ENCODE measurements around the gene ARSD. TPM values are rescaled to one million over a fixed set of nuclear protein-coding genes. Genes with fewer than 3 reads are reported as not detected.

The ARSD gene
- total RNA-seq, 1 experiment from 2014 or later: 12.7 TPM

DNA sequence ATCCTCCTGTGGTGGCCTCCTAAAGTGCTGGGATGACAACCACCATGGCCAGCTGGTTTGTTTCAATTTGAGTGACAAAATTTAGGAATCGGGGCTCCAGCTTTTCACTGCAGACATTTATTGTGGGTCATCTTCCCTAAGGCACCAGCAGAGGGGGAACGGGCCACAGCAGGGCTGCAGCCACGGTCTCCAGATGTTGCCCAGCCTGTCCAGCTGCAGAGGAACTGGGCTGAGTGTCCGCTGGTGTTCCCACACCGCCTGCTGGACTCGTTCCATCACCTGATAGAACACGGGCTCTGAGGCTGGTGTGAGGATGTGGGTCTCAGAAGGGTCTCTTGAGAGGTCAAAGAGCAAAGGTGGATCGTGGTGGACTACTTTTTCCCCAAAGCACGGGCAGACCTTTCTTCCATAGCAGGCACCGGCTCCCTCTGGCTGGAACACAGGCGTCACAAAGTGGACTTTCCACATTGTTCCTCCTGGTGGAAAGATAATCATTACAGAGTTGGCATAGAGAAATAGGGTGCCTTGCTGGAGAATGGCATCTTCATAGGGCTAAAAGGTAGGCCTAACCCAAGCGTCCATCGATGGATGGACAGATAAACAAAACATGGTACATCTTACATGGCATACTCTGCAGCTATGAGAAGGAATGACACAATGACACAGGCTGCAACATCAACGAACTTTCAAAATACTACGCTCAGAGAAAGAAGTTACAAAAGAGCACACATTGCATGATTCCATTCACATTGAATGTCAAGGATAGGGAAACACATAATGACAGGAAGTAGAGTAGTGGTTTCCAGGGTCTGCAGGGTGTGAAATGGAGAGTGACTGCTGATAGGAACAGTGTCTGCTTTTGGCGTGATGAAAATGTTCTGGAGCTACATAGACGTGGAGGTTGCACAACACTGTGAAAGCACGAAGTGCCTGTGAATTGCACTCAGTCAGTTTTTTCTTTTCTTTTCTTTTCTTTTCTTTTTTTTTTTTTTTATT lies 5.9 kb upstream of the ARSD start:
- ATAC-seq (no peak), DNase-seq (ENCODE audit: low read depth, low spot score) (no peak)
- intact Hi-C loops (cut with micrococcal nuclease; ENCODE audit: unreplicated experiment): no loop called here
- POLR2A ChIA-PET: no interaction called here
- no TSS peak for BruUV-seq (replicated peaks)
- no peak overlapping the region for H3K27ac ChIP-seq (ENCODE audit: low read length)
- H3K9me3 ChIP-seq (ENCODE audit: control insufficient read depth, insufficient read depth, low read depth, low read length): no peaks in the 10 kb centered on the region; the same call in 1 of the 2 replicates
- CTCF ChIA-PET: interaction anchor here (0.7 kb wide), 1 partner anchor 48 kb away, joined by 3 read pairs; no protein-coding TSS in a partner anchor
- TF ChIP-seq SIN3A (IDR thresholded peaks at IDR 0.05; ENCODE audit: borderline replicate concordance, insufficient read depth, low read depth, low read length): no peak
- TF ChIP-seq, protein P1, sequence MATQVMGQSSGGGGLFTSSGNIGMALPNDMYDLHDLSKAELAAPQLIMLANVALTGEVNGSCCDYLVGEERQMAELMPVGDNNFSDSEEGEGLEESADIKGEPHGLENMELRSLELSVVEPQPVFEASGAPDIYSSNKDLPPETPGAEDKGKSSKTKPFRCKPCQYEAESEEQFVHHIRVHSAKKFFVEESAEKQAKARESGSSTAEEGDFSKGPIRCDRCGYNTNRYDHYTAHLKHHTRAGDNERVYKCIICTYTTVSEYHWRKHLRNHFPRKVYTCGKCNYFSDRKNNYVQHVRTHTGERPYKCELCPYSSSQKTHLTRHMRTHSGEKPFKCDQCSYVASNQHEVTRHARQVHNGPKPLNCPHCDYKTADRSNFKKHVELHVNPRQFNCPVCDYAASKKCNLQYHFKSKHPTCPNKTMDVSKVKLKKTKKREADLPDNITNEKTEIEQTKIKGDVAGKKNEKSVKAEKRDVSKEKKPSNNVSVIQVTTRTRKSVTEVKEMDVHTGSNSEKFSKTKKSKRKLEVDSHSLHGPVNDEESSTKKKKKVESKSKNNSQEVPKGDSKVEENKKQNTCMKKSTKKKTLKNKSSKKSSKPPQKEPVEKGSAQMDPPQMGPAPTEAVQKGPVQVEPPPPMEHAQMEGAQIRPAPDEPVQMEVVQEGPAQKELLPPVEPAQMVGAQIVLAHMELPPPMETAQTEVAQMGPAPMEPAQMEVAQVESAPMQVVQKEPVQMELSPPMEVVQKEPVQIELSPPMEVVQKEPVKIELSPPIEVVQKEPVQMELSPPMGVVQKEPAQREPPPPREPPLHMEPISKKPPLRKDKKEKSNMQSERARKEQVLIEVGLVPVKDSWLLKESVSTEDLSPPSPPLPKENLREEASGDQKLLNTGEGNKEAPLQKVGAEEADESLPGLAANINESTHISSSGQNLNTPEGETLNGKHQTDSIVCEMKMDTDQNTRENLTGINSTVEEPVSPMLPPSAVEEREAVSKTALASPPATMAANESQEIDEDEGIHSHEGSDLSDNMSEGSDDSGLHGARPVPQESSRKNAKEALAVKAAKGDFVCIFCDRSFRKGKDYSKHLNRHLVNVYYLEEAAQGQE (IDR thresholded peaks at IDR 0.05; ENCODE audit: insufficient read depth in 1 of 2, low read depth in 2 of 2, low read length in 1 of 2): no peak
- TF ChIP-seq POLR2AphosphoS5 (IDR thresholded peaks at IDR 0.05; ENCODE audit: low read depth, low read length): no peak
- TF ChIP-seq TCF7L2 (IDR thresholded peaks at IDR 0.05; ENCODE audit: low read depth, low read length): no peak
- TF ChIP-seq CTCF (IDR thresholded peaks at IDR 0.05): no peak
- in situ Hi-C loops (cut with HindIII; ENCODE audit: low pct_unique_long_range_greater_than_20kb, low sequenced_read_pairs): no loop called here
- H3K36me3 ChIP-seq (ENCODE audit: control insufficient read depth, insufficient read depth, low read length): no peaks in the 10 kb centered on the region
- no peaks in the 10 kb centered on the region for H3K27me3 ChIP-seq (ENCODE audit: control insufficient read depth, insufficient read depth, low read length)
- no peaks in the 10 kb centered on the region for H3K4me1 ChIP-seq (ENCODE audit: control insufficient read depth, insufficient read depth, low read length)
- no peak overlapping the region for H3K4me3 ChIP-seq (ENCODE audit: low read depth in 2 of 2, low read length in 2 of 2)

DNA sequence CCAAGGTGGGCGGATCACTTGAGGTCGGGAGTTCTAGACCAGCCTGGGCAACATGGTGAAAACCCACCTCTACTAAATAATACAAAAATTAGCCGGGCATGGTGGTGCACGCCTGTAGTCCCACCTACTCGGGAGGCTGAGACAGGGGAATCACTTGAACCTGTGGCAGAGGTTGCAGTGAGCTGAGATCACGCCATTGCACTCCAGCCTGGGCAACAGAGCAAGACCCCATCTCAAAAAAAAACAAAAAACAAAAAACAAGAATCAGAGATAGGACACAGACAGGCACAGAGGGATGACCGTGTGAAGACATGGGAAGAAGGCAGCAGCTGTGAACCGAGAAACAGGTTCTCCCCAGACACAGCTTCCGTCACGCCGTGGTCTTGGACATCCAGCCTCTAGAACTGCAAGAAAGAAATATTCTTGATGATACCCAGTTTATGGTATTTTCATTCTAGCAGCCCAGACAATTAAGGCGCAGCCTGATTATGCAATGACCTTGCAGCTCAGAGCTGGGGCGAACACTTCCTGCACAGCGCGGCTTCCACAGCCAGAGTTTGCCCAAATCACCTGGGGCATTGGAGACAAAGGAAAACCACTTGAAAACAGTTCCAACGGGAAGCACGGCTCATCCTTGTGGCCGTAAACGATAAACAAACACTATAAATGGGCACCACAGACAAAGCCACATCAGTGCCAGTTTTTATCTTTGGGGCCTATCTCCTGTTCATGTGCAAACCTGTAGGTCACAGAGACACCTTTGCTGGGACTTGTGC lies 4.2 kb upstream of the ARSD start:
- BruUV-seq (replicated peaks): no TSS peak
- H3K36me3 ChIP-seq (ENCODE audit: control insufficient read depth, insufficient read depth, low read length): no peaks in the 10 kb centered on the region
- H3K27ac ChIP-seq (ENCODE audit: low read length): no peak overlapping the region
- no peaks in the 10 kb centered on the region for H3K27me3 ChIP-seq (ENCODE audit: control insufficient read depth, insufficient read depth, low read length)
- TF ChIP-seq SIN3A (IDR thresholded peaks at IDR 0.05; ENCODE audit: borderline replicate concordance, insufficient read depth, low read depth, low read length) (no peak), CTCF (IDR thresholded peaks at IDR 0.05) (no peak), TCF7L2 (IDR thresholded peaks at IDR 0.05; ENCODE audit: low read depth, low read length) (no peak), POLR2AphosphoS5 (IDR thresholded peaks at IDR 0.05; ENCODE audit: low read depth, low read length) (no peak)
- TF ChIP-seq, protein P1 (IDR thresholded peaks at IDR 0.05; ENCODE audit: insufficient read depth in 1 of 2, low read depth in 2 of 2, low read length in 1 of 2): no peak
- H3K4me3 ChIP-seq (ENCODE audit: low read depth in 2 of 2, low read length in 2 of 2): no peak overlapping the region
- ChIA-PET CTCF (interaction anchor here (0.7 kb wide), 1 partner anchor 22 kb away, joined by 12 read pairs; no protein-coding TSS in a partner anchor), POLR2A (no interaction called here)
- no peak for ATAC-seq
- H3K4me1 ChIP-seq (ENCODE audit: control insufficient read depth, insufficient read depth, low read length): no peaks in the 10 kb centered on the region
- DNase-seq (ENCODE audit: low read depth, low spot score): no peak
- intact Hi-C loops (cut with micrococcal nuclease; ENCODE audit: unreplicated experiment): no loop called here
- no peaks in the 10 kb centered on the region; the same call in 1 of the 2 replicates for H3K9me3 ChIP-seq (ENCODE audit: control insufficient read depth, insufficient read depth, low read depth, low read length)
- in situ Hi-C loops (cut with HindIII; ENCODE audit: low pct_unique_long_range_greater_than_20kb, low sequenced_read_pairs): no loop called here
